ENCODE results near the gene SPIRE1.
A peak's percentile ranks its signal among the peaks of the same experiment; 100 is the strongest.

Gene SPIRE1

DNA sequence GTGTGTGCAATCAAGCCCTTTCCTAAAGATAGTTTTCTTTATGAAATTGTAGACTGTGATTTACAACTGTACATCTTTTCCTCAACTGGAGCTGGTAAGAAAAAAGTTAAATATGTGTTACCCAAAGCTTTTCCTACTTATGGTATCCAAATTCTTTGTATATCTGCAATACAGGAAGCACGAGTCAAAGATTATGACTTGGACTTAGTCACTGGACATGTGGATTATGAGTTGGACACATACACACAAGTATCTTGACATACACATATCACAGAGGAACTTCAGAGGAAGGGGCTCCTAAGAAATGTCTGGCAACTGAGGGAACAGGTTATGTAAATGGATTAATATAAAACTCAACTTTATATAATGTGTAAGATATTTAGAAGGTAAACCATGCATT lies 215.0 kb downstream of the SPIRE1 start:
- Histone ChIP-seq H3K4me2 (ENCODE audit: insufficient read depth, low read length, poor library complexity, severe bottlenecking) (no peak overlapping the region), H3K9me3 (replicated peaks in 1 of 2; ENCODE audit: control insufficient read depth in 2 of 2, insufficient read depth in 1 of 2, low read depth in 1 of 2, low read length in 2 of 2) (peaks cover 6 to 32% of the 10 kb centered on the region in 2 donors), H3K14ac (ENCODE audit: low read length) (no peak overlapping the region), H2BK15ac (ENCODE audit: low read length) (no peak overlapping the region), H2BK5ac (ENCODE audit: low read length) (no peak overlapping the region), H3K4ac (ENCODE audit: low read length) (no peak overlapping the region), H4K91ac (ENCODE audit: low read depth, low read length, poor library complexity) (no peak overlapping the region), H2AFZ (ENCODE audit: low read length) (no peak overlapping the region), H3K27me3 (ENCODE audit: control insufficient read depth in 3 of 3, insufficient read depth in 3 of 3, low read depth in 1 of 3, low read length in 3 of 3) (no peaks in the 10 kb centered on the region), H2AK5ac (ENCODE audit: low read depth, low read length) (no peak overlapping the region), H2BK12ac (ENCODE audit: low read length) (no peak overlapping the region), H3K9ac (ENCODE audit: low read depth, low read length, poor library complexity) (no peak overlapping the region), H3K4me3 (ENCODE audit: low read length in 2 of 2) (no peak overlapping the region), H3K36me3 (replicated peaks in 1 of 2; ENCODE audit: control insufficient read depth in 2 of 2, insufficient read depth in 2 of 2, low read length in 2 of 2) (peaks cover 7 to 43% of the 10 kb centered on the region in 2 donors), H3K4me1 (ENCODE audit: control insufficient read depth in 2 of 2, insufficient read depth in 1 of 2, low read depth in 1 of 2, low read length in 2 of 2) (no peaks in the 10 kb centered on the region), H3K23ac (ENCODE audit: low read depth, low read length, poor library complexity) (no peak overlapping the region), H3K18ac (ENCODE audit: low read length) (no peak overlapping the region), H4K8ac (ENCODE audit: low read depth, low read length) (no peak overlapping the region), H3K79me1 (ENCODE audit: low read depth, low read length) (no peaks in the 10 kb centered on the region), H3K27ac (replicated peaks; ENCODE audit: low read length) (no peak overlapping the region), H2BK120ac (ENCODE audit: low read depth, low read length) (no peak overlapping the region)
- DNase-seq (ENCODE audit: low spot score): no peak
- WGBS, 2 donors (ENCODE audit: extremely low coverage in 2 of 2, insufficient read length in 2 of 2, insufficient replicate concordance in 1 of 2): no CpG with 5 or more reads among the region's 1 CpG

DNA sequence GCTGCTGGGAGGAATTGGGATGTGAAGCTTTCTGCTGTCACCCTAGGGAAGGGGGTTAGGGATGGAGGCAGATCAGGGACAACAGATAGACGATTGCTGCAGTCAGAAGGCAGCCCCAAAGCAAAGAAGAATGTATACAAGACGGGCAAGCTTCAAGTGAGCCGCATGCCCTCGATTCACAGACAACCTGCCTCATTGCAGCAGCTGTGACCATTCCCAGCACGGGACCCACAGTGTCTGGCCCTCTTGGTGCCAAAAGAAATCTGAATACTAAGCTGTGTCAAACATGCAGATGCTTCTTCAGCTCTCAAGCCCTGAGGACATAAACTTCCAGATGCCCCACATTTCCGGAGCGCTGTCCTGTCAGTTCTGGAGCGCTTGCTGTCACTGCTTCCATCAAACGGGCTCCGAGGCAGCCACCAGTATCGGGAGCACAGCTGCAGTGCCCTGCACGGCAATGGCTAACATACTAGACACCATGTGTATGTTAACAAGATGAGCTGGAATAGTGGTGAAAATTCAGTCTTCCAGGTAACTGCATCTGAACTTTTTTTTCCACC lies 216.4 kb downstream of the SPIRE1 start:
- Histone ChIP-seq H3K36me3 (replicated peaks in 1 of 2; ENCODE audit: control insufficient read depth in 2 of 2, insufficient read depth in 2 of 2, low read length in 2 of 2) (peaks cover 6 to 30% of the 10 kb centered on the region in 2 donors), H3K18ac (ENCODE audit: low read length) (peak overlapping the region; percentile 3), H4K91ac (ENCODE audit: low read depth, low read length, poor library complexity) (no peak overlapping the region), H3K4me2 (ENCODE audit: insufficient read depth, low read length, poor library complexity, severe bottlenecking) (no peak overlapping the region), H3K4ac (ENCODE audit: low read length) (no peak overlapping the region), H3K14ac (ENCODE audit: low read length) (no peak overlapping the region), H2BK120ac (ENCODE audit: low read depth, low read length) (no peak overlapping the region), H3K27ac (replicated peaks; ENCODE audit: low read length) (no peak overlapping the region), H3K79me1 (ENCODE audit: low read depth, low read length) (no peaks in the 10 kb centered on the region), H2AFZ (ENCODE audit: low read length) (no peak overlapping the region), H2BK15ac (ENCODE audit: low read length) (no peak overlapping the region), H2AK5ac (ENCODE audit: low read depth, low read length) (no peak overlapping the region), H4K8ac (ENCODE audit: low read depth, low read length) (no peak overlapping the region), H3K23ac (ENCODE audit: low read depth, low read length, poor library complexity) (no peak overlapping the region), H3K9me3 (replicated peaks in 1 of 2; ENCODE audit: control insufficient read depth in 2 of 2, insufficient read depth in 1 of 2, low read depth in 1 of 2, low read length in 2 of 2) (peaks cover 6 to 32% of the 10 kb centered on the region in 2 donors), H2BK5ac (ENCODE audit: low read length) (no peak overlapping the region), H3K27me3 (ENCODE audit: control insufficient read depth in 3 of 3, insufficient read depth in 3 of 3, low read depth in 1 of 3, low read length in 3 of 3) (no peaks in the 10 kb centered on the region), H2BK12ac (ENCODE audit: low read length) (no peak overlapping the region), H3K4me3 (ENCODE audit: low read length in 2 of 2) (peak overlapping the region in 1 of 2 donors; percentile 9), H3K4me1 (ENCODE audit: control insufficient read depth in 2 of 2, insufficient read depth in 1 of 2, low read depth in 1 of 2, low read length in 2 of 2) (no peaks in the 10 kb centered on the region), H3K9ac (ENCODE audit: low read depth, low read length, poor library complexity) (peak overlapping the region; percentile 3)
- no peak for DNase-seq (ENCODE audit: low spot score)
- no CpG with 5 or more reads among the region's 12 CpGs for WGBS, 2 donors (ENCODE audit: extremely low coverage in 2 of 2, insufficient read length in 2 of 2, insufficient replicate concordance in 1 of 2)

DNA sequence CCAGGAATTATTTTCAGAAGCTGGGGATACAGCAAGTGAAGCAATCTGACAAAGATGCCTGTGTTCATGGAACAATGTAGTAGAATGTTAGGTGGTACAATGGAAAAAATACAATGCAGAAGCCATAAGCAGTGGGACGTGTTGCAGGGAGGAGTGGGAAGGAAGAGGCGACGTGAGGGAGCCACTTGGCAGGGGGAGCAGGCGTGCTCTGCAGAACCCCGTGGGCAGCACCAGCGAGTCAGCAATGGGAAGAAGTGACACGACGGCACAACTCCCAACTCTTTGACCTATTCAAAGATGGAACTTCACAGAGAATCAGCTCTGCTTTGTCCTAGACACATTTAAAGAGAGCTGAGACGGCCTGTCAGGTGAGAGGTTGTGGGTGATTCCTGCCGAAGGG lies 219.7 kb downstream of the SPIRE1 start:
- no CpG with 5 or more reads among the region's 10 CpGs for WGBS, 2 donors (ENCODE audit: extremely low coverage in 2 of 2, insufficient read length in 2 of 2, insufficient replicate concordance in 1 of 2)

DNA sequence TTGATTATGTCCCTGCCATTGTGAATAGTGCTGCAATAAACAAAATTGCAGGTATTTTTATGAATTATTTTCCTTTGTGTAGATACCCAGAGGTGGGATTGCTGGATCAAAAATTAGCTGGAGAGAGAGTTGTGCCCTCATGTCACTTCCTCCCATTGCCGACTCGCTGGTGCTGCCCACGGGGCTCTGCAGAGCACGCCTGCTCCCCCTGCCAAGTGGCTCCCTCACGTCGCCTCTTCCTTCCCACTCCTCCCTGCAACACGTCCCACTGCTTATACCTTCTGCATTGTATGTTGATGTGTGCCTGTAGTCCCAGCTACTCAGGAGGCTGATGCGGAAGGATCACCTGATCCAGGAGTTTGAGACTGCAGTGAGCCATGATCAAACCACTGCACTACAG lies 222.0 kb downstream of the SPIRE1 start:
- no peak overlapping the region for H3K23ac ChIP-seq (ENCODE audit: low read depth, low read length, poor library complexity)
- peaks cover 0 to under 1% of the 10 kb centered on the region in 2 donors for H3K9me3 ChIP-seq (replicated peaks in 1 of 2; ENCODE audit: control insufficient read depth in 2 of 2, insufficient read depth in 1 of 2, low read depth in 1 of 2, low read length in 2 of 2)
- H2BK12ac ChIP-seq (ENCODE audit: low read length): no peak overlapping the region
- no peaks in the 10 kb centered on the region for H3K27me3 ChIP-seq (ENCODE audit: control insufficient read depth in 3 of 3, insufficient read depth in 3 of 3, low read depth in 1 of 3, low read length in 3 of 3)
- H2BK120ac ChIP-seq (ENCODE audit: low read depth, low read length): no peak overlapping the region
- no peaks in the 10 kb centered on the region for H3K79me1 ChIP-seq (ENCODE audit: low read depth, low read length)
- H4K8ac ChIP-seq (ENCODE audit: low read depth, low read length): no peak overlapping the region
- no peak overlapping the region for H2BK15ac ChIP-seq (ENCODE audit: low read length)
- H3K14ac ChIP-seq (ENCODE audit: low read length): no peak overlapping the region
- no peak overlapping the region for H3K9ac ChIP-seq (ENCODE audit: low read depth, low read length, poor library complexity)
- H3K27ac ChIP-seq (replicated peaks; ENCODE audit: low read length): no peak overlapping the region
- H3K18ac ChIP-seq (ENCODE audit: low read length): no peak overlapping the region
- no peak overlapping the region for H3K4me3 ChIP-seq (ENCODE audit: low read length in 2 of 2)
- no peak overlapping the region for H3K4ac ChIP-seq (ENCODE audit: low read length)
- no peak overlapping the region for H2AK5ac ChIP-seq (ENCODE audit: low read depth, low read length)
- WGBS, 2 donors (ENCODE audit: extremely low coverage in 2 of 2, insufficient read length in 2 of 2, insufficient replicate concordance in 1 of 2): no CpG with 5 or more reads among the region's 8 CpGs
- DNase-seq (ENCODE audit: low spot score): no peak
- H3K36me3 ChIP-seq (replicated peaks in 1 of 2; ENCODE audit: control insufficient read depth in 2 of 2, insufficient read depth in 2 of 2, low read length in 2 of 2): peaks cover 15 to 18% of the 10 kb centered on the region in 2 donors
- H2BK5ac ChIP-seq (ENCODE audit: low read length): no peak overlapping the region
- no peak overlapping the region for H4K91ac ChIP-seq (ENCODE audit: low read depth, low read length, poor library complexity)
- no peak overlapping the region for H2AFZ ChIP-seq (ENCODE audit: low read length)
- H3K4me2 ChIP-seq (ENCODE audit: insufficient read depth, low read length, poor library complexity, severe bottlenecking): no peak overlapping the region
- H3K4me1 ChIP-seq (ENCODE audit: control insufficient read depth in 2 of 2, insufficient read depth in 1 of 2, low read depth in 1 of 2, low read length in 2 of 2): no peaks in the 10 kb centered on the region

More for the DNA sequence above, 219.7 kb downstream of the SPIRE1 start:
- Histone ChIP-seq H2AK5ac (ENCODE audit: low read depth, low read length) (no peak overlapping the region), H3K36me3 (replicated peaks in 1 of 2; ENCODE audit: control insufficient read depth in 2 of 2, insufficient read depth in 2 of 2, low read length in 2 of 2) (peaks cover 4 to 6% of the 10 kb centered on the region in 2 donors), H3K18ac (ENCODE audit: low read length) (no peak overlapping the region), H3K27ac (replicated peaks; ENCODE audit: low read length) (no peak overlapping the region), H2BK15ac (ENCODE audit: low read length) (no peak overlapping the region), H3K4me1 (ENCODE audit: control insufficient read depth in 2 of 2, insufficient read depth in 1 of 2, low read depth in 1 of 2, low read length in 2 of 2) (no peaks in the 10 kb centered on the region), H3K79me1 (ENCODE audit: low read depth, low read length) (no peaks in the 10 kb centered on the region), H2BK5ac (ENCODE audit: low read length) (no peak overlapping the region), H3K23ac (ENCODE audit: low read depth, low read length, poor library complexity) (no peak overlapping the region), H2AFZ (ENCODE audit: low read length) (no peak overlapping the region), H3K4me3 (ENCODE audit: low read length in 2 of 2) (no peak overlapping the region), H3K9me3 (replicated peaks in 1 of 2; ENCODE audit: control insufficient read depth in 2 of 2, insufficient read depth in 1 of 2, low read depth in 1 of 2, low read length in 2 of 2) (peaks cover 2 to 8% of the 10 kb centered on the region in 2 donors), H4K8ac (ENCODE audit: low read depth, low read length) (no peak overlapping the region), H3K9ac (ENCODE audit: low read depth, low read length, poor library complexity) (no peak overlapping the region), H4K91ac (ENCODE audit: low read depth, low read length, poor library complexity) (no peak overlapping the region), H3K14ac (ENCODE audit: low read length) (no peak overlapping the region), H2BK12ac (ENCODE audit: low read length) (no peak overlapping the region), H3K4me2 (ENCODE audit: insufficient read depth, low read length, poor library complexity, severe bottlenecking) (no peak overlapping the region), H3K27me3 (ENCODE audit: control insufficient read depth in 3 of 3, insufficient read depth in 3 of 3, low read depth in 1 of 3, low read length in 3 of 3) (no peaks in the 10 kb centered on the region), H3K4ac (ENCODE audit: low read length) (no peak overlapping the region), H2BK120ac (ENCODE audit: low read depth, low read length) (no peak overlapping the region)
- DNase-seq (ENCODE audit: low spot score): no peak

All from neuronal stem cell (in vitro differentiated cells).